ENCODE data around the gene PDE5A. TPM values are rescaled to one million over a fixed set of nuclear protein-coding genes. Genes with fewer than 3 reads are reported as not detected.

PDE5A gene
- total and polyA plus RNA-seq, 2 donors (not counting 3 experiments of a cell fraction or from before 2014, with no cell fraction given): 0.73 to 2.3 TPM

DNA sequence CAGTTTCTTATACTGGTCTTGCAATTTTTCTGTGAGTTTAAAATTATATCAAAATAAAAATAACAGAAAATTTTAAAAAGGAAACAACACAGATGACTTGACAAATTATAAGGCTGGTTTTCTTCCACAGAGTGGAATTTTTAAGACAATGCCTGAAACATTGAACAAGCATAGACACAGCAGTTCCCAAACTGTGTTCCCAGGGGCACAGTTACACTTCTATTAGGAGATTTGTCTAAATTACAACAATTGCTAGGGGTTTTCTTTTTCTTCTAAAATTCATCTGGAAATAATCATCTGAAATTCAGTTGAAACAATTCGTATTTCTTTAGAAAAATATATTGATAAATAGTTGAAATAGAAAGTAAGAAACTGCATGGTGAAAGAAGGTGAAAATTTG, 26.2 kb downstream of the PDE5A start:
- DNase-seq (ENCODE audit: low read depth, low spot score) (no peak), FAIRE-seq (no peak)
- Histone ChIP-seq H3K4me1 (ENCODE audit: control insufficient read depth, extremely low read depth, insufficient read depth, low read length) (no peaks in the 10 kb centered on the region), H3K4me2 (ENCODE audit: insufficient read depth, low read length) (no peak overlapping the region), H3K9me1 (replicated peaks; ENCODE audit: control insufficient read depth, extremely low read depth, insufficient read depth, low read length) (no peaks in the 10 kb centered on the region), H3K9ac (replicated peaks; ENCODE audit: extremely low read depth, insufficient read depth, low read length) (no peak overlapping the region), H3K9me3 (replicated peaks; ENCODE audit: control insufficient read depth, insufficient read depth, low read length) (no peaks in the 10 kb centered on the region), H3K4me3 (replicated peaks in 1 of 3; ENCODE audit: insufficient read depth in 1 of 3, low read depth in 1 of 3, low read length in 3 of 3) (no peak overlapping the region), H3K79me2 (ENCODE audit: control insufficient read depth, insufficient read depth, low read length) (no peaks in the 10 kb centered on the region), H3K27me3 (ENCODE audit: control insufficient read depth in 2 of 2, insufficient read depth in 2 of 2, low read length in 2 of 2) (no peaks in the 10 kb centered on the region), H2AFZ (ENCODE audit: low read depth, low read length) (no peak overlapping the region), H4K20me1 (replicated peaks; ENCODE audit: control insufficient read depth, extremely low read depth, insufficient read depth, low read length) (no peaks in the 10 kb centered on the region), H3K27ac (ENCODE audit: insufficient read depth, low read depth, low read length) (no peak overlapping the region), H3K36me3 (ENCODE audit: control insufficient read depth in 2 of 2, extremely low read depth in 1 of 2, insufficient read depth in 2 of 2, low read length in 2 of 2) (no peaks in the 10 kb centered on the region)
- BruUV-seq (replicated peaks): no TSS peak
- dilution Hi-C loops (cut with MboI; ENCODE audit: extremely low pct_ligation_motif_present, low sequenced_read_pairs): no loop called here
- intact Hi-C loops (cut with micrococcal nuclease): no loop called here
- TF ChIP-seq POLR2A (IDR thresholded peaks at IDR 0.05; ENCODE audit: low read depth, low read length): no peak
- TF ChIP-seq MYC (IDR thresholded peaks at IDR 0.05; ENCODE audit: low read depth, low read length): no peak
- TF ChIP-seq, protein P1, sequence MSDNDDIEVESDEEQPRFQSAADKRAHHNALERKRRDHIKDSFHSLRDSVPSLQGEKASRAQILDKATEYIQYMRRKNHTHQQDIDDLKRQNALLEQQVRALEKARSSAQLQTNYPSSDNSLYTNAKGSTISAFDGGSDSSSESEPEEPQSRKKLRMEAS (IDR thresholded peaks at IDR 0.05; ENCODE audit: insufficient read depth, insufficient read length): no peak
- TF ChIP-seq POLR2AphosphoS5 (IDR thresholded peaks at IDR 0.05; ENCODE audit: insufficient read depth, low read depth, low read length): no peak
- TF ChIP-seq GATA2 (IDR thresholded peaks at IDR 0.05; ENCODE audit: insufficient read depth, insufficient read length, low read depth, low read length): no peak
- no peak for TF ChIP-seq CTCF (IDR thresholded peaks at IDR 0.05; ENCODE audit: extremely low read depth in 1 of 2, insufficient read depth in 1 of 2, low read depth in 1 of 2, low read length in 2 of 2)
- TF ChIP-seq FOS (IDR thresholded peaks at IDR 0.05; ENCODE audit: borderline replicate concordance, insufficient read depth, low read length): no peak
- no peak for TF ChIP-seq JUN (IDR thresholded peaks at IDR 0.05; ENCODE audit: borderline replicate concordance, insufficient read depth, insufficient read length, low read depth)
- TF ChIP-seq EZH2 (IDR thresholded peaks at IDR 0.05; ENCODE audit: borderline replicate concordance, low read depth, low read length, severe bottlenecking): no peak
- ChIA-PET POLR2A (no interaction called here), CTCF (interaction anchor here (0.9 kb wide), 1 partner anchor 21 kb away, joined by 3 read pairs; no protein-coding TSS in a partner anchor)
